Measurements from ENCODE around the gene KAZN.

KAZN gene

GRCh38 chr1:15141935-15142539, 543.6 kb downstream of the KAZN start:
- no peak for DNase-seq (ENCODE audit: low read depth)

GRCh38 chr1:15145327-15145726, 546.8 kb downstream of the KAZN start:
- no peak for DNase-seq (ENCODE audit: low read depth)

- DNase-seq (ENCODE audit: low read depth), result no peak
Measured at GRCh38 chr1:15146142-15146680, 547.7 kb downstream of the KAZN start.

GRCh38 chr1:15146971-15147376, 548.5 kb downstream of the KAZN start:
- no peak for DNase-seq (ENCODE audit: low read depth)

- no peak for DNase-seq (ENCODE audit: low read depth)
Measured at GRCh38 chr1:15148004-15148403, 549.5 kb downstream of the KAZN start.

- no peak for DNase-seq (ENCODE audit: low read depth)
Measured at GRCh38 chr1:15148475-15148874, 550.0 kb downstream of the KAZN start.

GRCh38 chr1:15148941-15149340, 550.5 kb downstream of the KAZN start:
- DNase-seq (ENCODE audit: low read depth), result no peak

- no peak for DNase-seq (ENCODE audit: low read depth)
Measured at GRCh38 chr1:15150376-15150775, 551.9 kb downstream of the KAZN start.

GRCh38 chr1:15151377-15151806, 552.9 kb downstream of the KAZN start:
- no peak for DNase-seq (ENCODE audit: low read depth)

GRCh38 chr1:15151871-15152270, 553.4 kb downstream of the KAZN start:
- no peak for DNase-seq (ENCODE audit: low read depth)

GRCh38 chr1:15152318-15153183, 554.1 kb downstream of the KAZN start:
- peak; percentile 73 for DNase-seq (ENCODE audit: low read depth)

GRCh38 chr1:15153184-15153841, 554.8 kb downstream of the KAZN start, which contains the start of gene TMEM51:
TSS of gene TMEM51 (plus strand) at chr1:15153747. CDS start at chr1:15215088, 61,341 bp downstream.
- DNase-seq (ENCODE audit: low read depth), result no peak

GRCh38 chr1:15153842-15154479, 555.5 kb downstream of the KAZN start:
- DNase-seq (ENCODE audit: low read depth), result no peak

- no peak for DNase-seq (ENCODE audit: low read depth)
Measured at GRCh38 chr1:15154480-15155036, 556.1 kb downstream of the KAZN start.

- no peak for DNase-seq (ENCODE audit: low read depth)
Measured at GRCh38 chr1:15155191-15155590, 556.7 kb downstream of the KAZN start.

- no peak for DNase-seq (ENCODE audit: low read depth)
Measured at GRCh38 chr1:15155888-15156741, 557.6 kb downstream of the KAZN start.

GRCh38 chr1:15156807-15157380, 558.4 kb downstream of the KAZN start:
- DNase-seq (ENCODE audit: low read depth), result no peak

GRCh38 chr1:15157524-15158399, 559.3 kb downstream of the KAZN start:
- DNase-seq (ENCODE audit: low read depth), result no peak

GRCh38 chr1:15158506-15159165, 560.2 kb downstream of the KAZN start:
- no peak for DNase-seq (ENCODE audit: low read depth)
